Thoracic aorta (tissue), 2 donors: ENCODE measurements around the gene PDE1A. TPM values are rescaled to one million over a fixed set of nuclear protein-coding genes. Genes with fewer than 3 reads are reported as not detected.

ENCODE experiments used
- ATAC-seq: fragments of 150-250 bp; one replicate; pipeline ENCODE4 v1.8.0; 2017; ENCODE audit warnings: low read depth; ENCODE audit not compliant: insufficient number of reproducible peaks, low FRiP score
- DNase-seq: peaks from one replicate; pipeline ENCODE4 v3.0.0-alpha.2; 2020; ENCODE audit warnings: low spot score
- H3K27ac ChIP-seq, 2 donors: fragments of 200-600 bp; sonication (generic); 1 replicate in 1 of 2; 2 replicates in 1 of 2; pipeline ENCODE4 v1.5.1; 2016; ENCODE audit warnings: mild to moderate bottlenecking in 2 of 2, moderate library complexity in 2 of 2
- H3K27me3 ChIP-seq: fragments of 200-600 bp; sonication (generic); replicated peaks from 2 replicates; pipeline ENCODE4 v1.6.0; 2016; ENCODE audit warnings: mild to moderate bottlenecking; ENCODE audit not compliant: insufficient read depth
- H3K36me3 ChIP-seq: fragments of 200-600 bp; sonication (generic); one replicate; pipeline ENCODE4 v1.5.1; 2016
- H3K4me1 ChIP-seq, 2 donors: fragments of 200-600 bp; sonication (generic); 1 replicate in 1 of 2; 2 replicates in 1 of 2; pipeline versions ENCODE4 v1.5.1 to v1.6.0; 2016; ENCODE audit warnings: low read depth in 2 of 2, mild to moderate bottlenecking in 1 of 2; ENCODE audit not compliant: control insufficient read depth in 1 of 2
- H3K4me3 ChIP-seq: fragments of 200-600 bp; sonication (generic); 2 replicates; pipeline ENCODE4 v1.5.1; 2016; ENCODE audit warnings: mild to moderate bottlenecking
- H3K9me3 ChIP-seq: fragments of 200-600 bp; sonication (generic); 2 replicates; pipeline ENCODE4 v1.5.1; 2016
- CTCF ChIP-seq: fragments of 200-600 bp; sonication (generic); IDR thresholded peaks from one replicate; pipeline ENCODE4 v1.5.1; 2019; ENCODE audit warnings: antibody characterized with exemption
- total RNA-seq, 2 donors: library from RNA; depleted of rRNA; stranded (reverse); fragments of >200 nt; gene quantifications; one replicate each; pipeline versions ENCODE4 v1.1.0 to v1.2.3, GENCODE V29; 2016

Gene PDE1A
- total RNA-seq, 2 donors from 2014 or later = 31.7 to 35.2 TPM

- Histone ChIP-seq H3K4me3 (no peak overlapping the region), H3K27ac (no peak overlapping the region), H3K36me3 (no peaks in the 10 kb centered on the region), H3K4me1 (peaks cover 8 to 10% of the 10 kb centered on the region in 2 donors), H3K27me3 (no peaks in the 10 kb centered on the region), H3K9me3 (no peaks in the 10 kb centered on the region)
- DNase-seq (no peak), ATAC-seq (no peak)
- TF ChIP-seq CTCF = no peak
Measured at GRCh38 chr2:182170341-182170740, 256.5 kb downstream of the PDE1A start.

GRCh38 chr2:182167882-182168281, 259.0 kb downstream of the PDE1A start:
- Histone ChIP-seq H3K4me3 (no peak overlapping the region), H3K36me3 (no peaks in the 10 kb centered on the region), H3K4me1 (peaks cover 8 to 14% of the 10 kb centered on the region in 2 donors), H3K9me3 (no peaks in the 10 kb centered on the region), H3K27ac (no peak overlapping the region), H3K27me3 (no peaks in the 10 kb centered on the region)
- DNase-seq (no peak), ATAC-seq (no peak)
- TF ChIP-seq CTCF = no peak

- no peaks in the 10 kb centered on the region for H3K9me3 ChIP-seq
Measured at GRCh38 chr2:182166841-182167240, 260.0 kb downstream of the PDE1A start.

GRCh38 chr2:182166406-182166805, 260.4 kb downstream of the PDE1A start:
- no peak overlapping the region for H3K4me3 ChIP-seq
- peaks cover 8 to 14% of the 10 kb centered on the region in 2 donors for H3K4me1 ChIP-seq
- no peaks in the 10 kb centered on the region for H3K9me3 ChIP-seq
- H3K27ac ChIP-seq = no peak overlapping the region
- H3K36me3 ChIP-seq = no peaks in the 10 kb centered on the region
- ATAC-seq = no peak
- no peaks in the 10 kb centered on the region for H3K27me3 ChIP-seq
- TF ChIP-seq CTCF = no peak
- DNase-seq = no peak

More at GRCh38 chr2:182166841-182167240, 260.0 kb downstream of the PDE1A start:
- Histone ChIP-seq H3K36me3 (no peaks in the 10 kb centered on the region), H3K27ac (no peak overlapping the region), H3K4me1 (peaks cover 8 to 14% of the 10 kb centered on the region in 2 donors), H3K27me3 (no peaks in the 10 kb centered on the region), H3K4me3 (no peak overlapping the region)
- no peak for DNase-seq
- no peak for ATAC-seq
- TF ChIP-seq CTCF = no peak

- H3K36me3 ChIP-seq = no peaks in the 10 kb centered on the region
- H3K27me3 ChIP-seq = no peaks in the 10 kb centered on the region
- no peaks in the 10 kb centered on the region for H3K9me3 ChIP-seq
- H3K4me3 ChIP-seq = no peak overlapping the region
- ATAC-seq (no peak), DNase-seq (no peak)
- H3K4me1 ChIP-seq = peaks cover 8 to 14% of the 10 kb centered on the region in 2 donors
- TF ChIP-seq CTCF = no peak
- no peak overlapping the region for H3K27ac ChIP-seq
Measured at GRCh38 chr2:182165202-182165601, 261.6 kb downstream of the PDE1A start.
